ENCODE measurements around the gene GPR137.

GRCh38 chr11:64304316-64305072 lies 18.8 kb downstream of the GPR137 start:
- peak; percentile 82 to 91 (median 90) for TF ChIP-seq CTCF (IDR thresholded peaks at IDR 0.05)
- peak; percentile 17 for TF ChIP-seq POLR2A (IDR thresholded peaks at IDR 0.05)

Measured in right lobe of liver (tissue), 4 donors.